Activated CD8-positive, alpha-beta memory T cell treated with anti-CD3 and anti-CD28 coated beads, Interleukin-2, amount 50 U/mL, for 24 hours (primary cell): ENCODE data around the gene DLX5.
A peak's percentile ranks its signal among the peaks of the same experiment; 100 is the strongest.
"Not testable (repeated sequence)": the region's sequence is repeated elsewhere in the genome, so short reads cannot be mapped to it uniquely, and the experiment has no call there.

Experiments
- DNase-seq: peaks from one replicate; pipeline ENCODE4 v3.0.0-alpha.2; 2020; ENCODE audit errors: extremely low read depth

The DLX5 gene

DNA sequence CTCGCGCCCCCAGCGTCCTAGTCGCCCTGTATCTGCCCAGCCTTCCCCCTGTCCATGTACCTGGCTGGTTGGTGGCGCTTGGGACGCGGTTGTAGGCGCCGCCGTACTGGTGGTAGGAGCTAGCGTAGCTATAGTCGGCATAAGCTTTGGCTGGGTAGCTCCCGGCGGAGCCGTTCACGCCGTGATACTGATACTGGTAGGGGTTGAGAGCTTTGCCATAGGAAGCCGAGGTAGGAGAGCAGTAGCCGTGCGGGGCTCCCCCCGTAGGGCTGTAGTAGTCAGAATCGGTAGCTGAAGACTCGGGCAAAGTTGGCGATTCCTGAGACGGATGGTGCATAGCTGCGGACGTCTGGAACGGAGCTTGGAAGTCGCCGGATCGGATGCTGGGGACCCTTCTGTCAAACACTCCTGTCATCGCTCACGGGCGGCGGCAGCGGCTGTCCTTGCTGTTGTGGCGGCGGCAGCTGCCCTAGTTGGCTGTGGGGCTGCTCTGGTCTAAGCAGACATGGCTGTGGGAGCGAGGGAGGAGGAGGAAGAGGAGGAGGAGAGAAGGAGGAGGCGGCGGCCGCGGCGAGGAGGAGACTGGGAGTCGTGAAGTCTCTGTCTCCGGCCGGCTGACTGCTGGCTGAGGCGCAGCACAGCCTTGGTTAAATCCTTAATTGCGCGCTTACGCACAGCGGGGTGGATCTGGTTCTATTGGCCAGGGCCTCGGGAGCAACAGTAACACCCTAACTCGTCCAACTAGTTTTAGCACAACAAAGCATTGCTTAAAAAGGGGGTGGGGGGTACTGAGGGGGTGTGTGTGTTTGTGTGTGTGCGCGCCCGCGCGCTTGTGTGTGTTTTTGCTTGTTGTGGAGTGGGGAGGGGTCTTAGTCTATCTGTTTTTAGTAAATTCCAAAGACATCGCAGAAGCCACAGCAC, at the start of gene DLX5:
DLX5 (minus strand) TSS at position 623 of the 921 bp plus-strand sequence; CDS start at position 415, 208 bp downstream.
- no peak for DNase-seq

DNA sequence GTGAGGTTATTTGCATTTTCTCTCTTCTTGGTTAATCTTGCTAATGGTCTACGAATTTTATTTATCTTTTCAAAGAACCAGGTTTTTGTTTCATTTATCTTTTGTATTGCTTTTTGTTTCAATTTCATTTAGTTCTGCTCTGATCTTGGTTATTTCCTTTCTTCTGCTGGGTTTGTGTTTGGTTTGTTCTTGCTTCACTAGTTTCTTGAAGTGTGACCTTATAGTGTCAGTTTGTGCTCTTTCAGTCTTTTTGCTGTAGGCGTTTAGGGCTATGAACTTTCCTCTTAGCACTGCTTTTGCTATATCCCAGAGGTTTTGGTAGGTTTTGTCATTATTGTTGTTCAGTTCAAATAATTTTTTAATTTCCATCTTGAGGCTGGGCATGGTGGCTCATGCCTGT, 47.4 kb upstream of the DLX5 start:
- not testable (repeated sequence) for DNase-seq

DNA sequence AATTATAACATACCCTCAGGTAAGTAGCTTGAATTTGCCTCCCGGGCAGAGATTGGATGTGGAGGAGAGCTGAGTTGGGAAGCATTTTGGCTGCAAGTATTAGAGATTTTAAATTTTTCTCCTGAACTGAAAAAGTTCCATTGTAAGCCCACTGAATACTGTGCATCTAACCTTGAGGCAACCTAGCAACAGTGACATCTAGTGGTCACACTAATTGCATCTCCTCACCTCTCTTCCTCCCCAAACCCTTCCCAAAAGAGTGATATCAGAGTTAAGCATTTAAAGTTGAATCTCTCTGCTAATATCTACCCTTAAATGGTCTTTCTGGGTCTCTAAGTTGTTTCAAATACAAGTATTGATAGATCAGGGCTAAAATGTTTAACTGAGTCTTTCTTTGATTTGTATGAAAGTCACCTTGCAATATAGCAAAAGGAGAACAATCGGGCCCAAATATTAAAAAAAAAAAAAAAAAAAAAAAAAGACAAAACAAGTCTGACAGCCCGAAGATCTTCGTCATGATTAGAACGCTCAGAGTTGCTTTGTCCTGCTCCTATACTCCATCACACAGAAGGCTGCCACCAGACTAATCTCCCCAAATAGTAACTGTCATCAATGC, 40.4 kb upstream of the DLX5 start:
- DNase-seq, result no peak

DNA sequence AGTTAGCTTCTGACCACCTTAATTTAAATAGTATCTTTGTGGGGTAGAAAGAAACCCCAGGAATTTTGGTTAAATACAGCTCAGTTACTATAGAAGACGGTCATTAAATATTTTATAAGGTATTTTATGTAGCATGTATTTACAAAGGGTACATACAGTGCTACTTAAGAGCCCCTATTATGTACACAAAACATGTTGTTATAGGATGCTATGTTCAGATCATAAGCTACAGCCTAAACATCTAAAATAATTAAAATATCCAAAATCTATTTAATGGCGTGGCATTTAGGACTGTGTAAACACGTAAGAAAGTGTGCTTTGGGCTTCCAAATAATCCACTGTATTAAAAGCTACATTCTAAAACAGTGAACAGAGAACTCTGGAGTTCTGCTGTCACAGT, 39.4 kb upstream of the DLX5 start:
- no peak for DNase-seq

DNA sequence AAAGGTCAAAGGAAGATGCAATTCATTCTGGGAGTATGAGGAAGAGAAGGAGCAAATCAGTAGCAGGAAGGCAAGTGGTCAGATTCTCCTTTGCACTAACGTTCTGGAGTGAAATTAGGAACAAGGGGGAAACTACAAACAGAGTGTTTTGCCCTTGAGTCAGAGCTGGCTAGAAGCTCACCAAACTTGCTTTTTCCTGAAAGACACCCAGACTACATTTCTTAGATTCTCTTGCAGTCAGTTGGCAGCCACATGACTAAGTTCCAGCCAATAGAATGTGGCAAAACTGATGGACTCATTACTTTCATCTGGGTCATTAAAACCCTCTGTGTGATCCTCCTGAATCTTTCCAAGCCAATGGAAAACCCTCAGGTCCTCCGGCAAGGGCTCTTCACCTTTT, 18.6 kb upstream of the DLX5 start:
- no peak for DNase-seq

DNA sequence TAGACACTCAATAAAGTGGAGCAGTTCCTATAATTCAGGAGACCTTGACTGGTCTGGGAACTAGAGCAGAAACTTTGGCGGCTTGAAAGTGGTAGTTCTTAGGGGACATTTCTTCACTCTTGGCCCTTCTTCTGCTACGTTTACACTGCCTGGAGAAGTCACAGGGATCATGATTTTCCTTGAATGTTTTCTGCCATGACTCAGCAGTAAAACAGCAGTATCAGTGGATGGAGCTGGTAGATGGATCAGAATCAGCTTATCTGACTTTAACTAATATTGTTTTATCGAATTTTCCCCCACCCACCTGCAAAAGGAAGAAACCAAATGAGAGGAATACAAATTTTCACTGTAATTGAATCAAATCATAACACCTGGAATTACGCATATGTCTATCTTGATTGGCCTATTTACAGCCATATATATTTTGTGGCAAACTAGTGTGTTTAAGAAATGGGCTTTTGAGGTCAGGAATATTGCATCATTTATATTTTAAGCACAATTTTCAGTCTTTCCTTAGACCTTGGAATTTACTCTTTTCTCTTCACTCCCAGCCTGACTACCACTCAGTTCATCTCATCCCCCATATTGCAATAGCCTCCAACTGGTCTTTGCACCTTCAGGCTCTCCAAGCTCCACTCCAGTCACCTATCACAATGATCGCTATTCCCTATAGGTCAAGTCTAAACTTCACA, 14.9 kb upstream of the DLX5 start:
- DNase-seq, result no peak

DNA sequence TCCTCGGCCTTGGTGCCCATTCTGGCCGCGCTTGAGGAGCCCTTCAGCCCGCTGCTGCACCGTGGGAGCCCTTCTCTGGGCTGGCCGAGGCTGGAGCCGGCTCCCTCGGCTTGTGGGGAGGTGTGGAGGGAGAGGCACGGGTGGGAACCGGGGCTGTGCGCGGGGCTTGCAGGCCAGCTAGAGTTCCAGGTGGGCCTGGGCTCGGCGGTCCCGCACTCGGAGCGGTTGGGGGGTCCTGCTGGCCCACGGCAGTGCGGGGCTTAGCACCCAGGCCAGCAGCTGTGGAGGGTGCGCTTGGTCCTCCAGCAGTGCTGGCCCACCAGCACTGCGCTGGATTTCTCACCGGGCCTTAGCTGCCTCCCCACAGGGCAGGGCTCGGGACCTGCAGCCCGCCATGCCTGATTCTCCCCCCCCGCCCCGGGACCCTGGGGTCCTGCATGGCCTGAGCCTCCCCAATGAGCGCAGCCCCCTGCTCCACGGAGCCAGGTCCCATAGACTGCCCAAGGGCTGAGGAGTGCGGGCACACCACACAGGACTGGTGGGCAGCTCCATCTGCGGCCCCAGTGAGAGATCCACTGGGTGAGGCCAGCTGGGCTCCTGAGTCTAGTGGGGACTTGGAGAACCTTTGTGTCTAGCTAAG, 9.7 kb upstream of the DLX5 start:
- not testable (repeated sequence) for DNase-seq

DNA sequence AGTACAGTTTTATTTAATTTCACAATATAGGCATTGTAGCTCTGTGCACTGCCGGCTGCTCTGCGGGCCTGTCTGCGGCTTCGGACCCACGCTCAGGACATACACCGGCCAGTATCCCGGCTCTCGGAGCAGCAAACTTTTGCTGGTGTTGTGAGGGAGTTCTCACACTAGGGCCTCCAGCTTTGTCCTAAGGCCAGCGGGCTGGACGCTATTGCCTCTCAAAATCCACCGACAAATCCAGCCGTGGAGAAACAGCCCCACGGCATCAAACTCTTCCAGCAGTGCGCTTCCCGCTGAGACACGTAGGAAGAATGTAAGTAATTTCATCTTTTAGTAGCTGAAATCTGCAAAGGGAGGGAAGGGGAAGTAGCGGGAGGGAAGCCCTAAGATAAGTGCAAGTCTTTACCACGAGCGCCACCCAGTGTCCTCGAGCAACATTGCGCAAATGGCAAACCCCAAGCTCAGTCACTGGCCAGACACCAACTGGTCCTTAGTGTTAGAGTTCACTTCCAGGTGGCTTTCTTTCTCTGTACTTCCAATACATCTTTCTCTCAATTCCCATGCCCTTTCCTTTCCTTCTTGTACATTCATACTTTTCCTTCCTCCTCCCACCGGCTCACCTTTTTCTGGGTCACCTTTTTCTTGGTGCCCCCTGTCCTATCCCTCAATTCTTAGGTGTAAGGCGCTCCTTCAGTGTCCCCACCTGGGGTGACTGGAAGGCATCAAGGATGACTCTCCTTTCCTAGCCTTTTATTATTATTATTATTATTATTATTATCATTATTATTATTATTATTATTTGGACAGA, 3.0 kb upstream of the DLX5 start:
- peak; percentile 29 for DNase-seq

DNA sequence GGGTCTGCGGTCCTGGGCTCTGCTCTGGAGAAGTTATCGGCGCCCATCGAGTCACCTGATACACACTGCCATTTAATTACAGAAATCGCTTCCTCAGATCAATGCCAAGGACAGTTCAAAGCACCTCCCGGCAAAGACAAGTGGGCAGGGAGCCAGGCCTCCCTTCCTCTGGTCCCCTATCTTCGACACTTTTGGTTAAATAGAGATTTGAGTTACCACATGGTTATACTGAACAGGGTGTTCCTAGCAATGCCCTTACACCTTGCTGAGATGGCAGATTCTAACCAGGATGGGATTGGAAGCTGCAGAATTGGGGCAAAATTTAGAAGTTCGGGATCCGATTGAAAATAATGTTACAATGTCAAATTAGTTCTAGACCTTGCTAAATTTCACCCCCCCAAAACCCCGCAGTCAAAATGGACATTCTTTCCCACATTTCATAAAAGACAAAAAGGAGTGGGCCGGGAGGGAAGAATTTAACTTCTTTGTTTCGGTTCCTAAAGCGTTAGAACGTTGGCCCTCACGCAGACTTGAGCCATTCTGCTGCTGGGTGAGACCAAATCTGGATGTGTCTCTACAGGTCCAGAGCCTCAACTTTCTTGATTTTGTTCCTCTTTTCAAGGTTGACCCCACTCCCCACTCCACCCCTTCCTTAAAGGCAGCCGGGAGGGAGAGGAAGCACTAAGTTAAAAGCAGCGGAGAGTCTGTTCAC, 2.2 kb upstream of the DLX5 start:
- no peak for DNase-seq

DNA sequence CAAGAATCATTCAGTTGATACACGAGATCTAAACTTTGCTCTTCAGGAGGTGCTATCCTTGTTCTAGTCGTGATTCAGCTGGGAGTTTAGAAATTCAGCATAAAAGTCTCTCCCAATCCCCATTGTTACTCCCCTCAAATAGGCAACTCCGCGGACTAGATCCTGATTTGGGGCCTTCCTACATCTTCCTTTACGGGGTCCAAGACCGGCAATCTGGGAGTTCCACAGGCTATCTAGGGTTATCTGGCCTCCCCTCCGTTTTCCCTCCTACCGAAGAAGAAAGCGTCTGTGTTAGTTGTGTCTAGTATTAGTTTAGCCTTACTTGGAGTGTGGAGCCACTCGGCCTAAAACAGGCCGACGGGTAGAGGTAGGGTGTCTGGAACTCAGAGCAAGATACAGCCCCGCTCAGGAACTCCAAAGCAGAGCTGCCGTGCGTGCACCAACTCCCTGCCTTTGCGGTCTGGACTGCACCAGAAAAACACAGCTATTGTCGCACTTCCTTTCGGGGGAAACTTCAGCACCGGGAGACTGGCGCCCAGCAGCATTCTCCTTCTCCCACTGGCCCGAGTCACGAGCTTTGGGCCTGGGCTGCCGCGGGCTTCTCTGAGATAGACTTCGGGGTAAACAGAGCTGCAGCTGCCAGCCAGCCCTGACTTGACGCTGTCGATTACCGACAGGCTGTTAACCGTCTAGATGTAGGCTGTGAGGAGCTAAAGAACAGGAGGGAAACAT, 1.5 kb upstream of the DLX5 start:
- no peak for DNase-seq

DNA sequence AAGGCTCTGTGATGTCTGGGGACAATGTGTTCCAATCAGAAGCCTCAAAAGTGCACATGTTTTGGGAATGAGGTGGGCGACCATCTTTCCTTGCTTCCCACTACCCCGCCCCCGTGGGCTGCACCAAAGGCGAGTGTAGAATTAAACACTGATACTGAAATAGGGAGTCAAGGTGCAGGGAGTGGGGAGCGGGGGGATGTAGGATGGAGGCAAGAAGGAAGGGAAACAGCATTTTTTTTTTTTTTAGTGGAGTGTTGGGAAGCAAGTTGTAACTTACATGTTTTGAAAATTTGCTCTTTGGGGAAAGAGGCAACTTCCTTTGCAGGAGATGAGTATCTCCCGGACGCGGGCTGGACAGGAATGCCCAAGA, 484 bp upstream of the DLX5 start:
- no peak for DNase-seq

DNA sequence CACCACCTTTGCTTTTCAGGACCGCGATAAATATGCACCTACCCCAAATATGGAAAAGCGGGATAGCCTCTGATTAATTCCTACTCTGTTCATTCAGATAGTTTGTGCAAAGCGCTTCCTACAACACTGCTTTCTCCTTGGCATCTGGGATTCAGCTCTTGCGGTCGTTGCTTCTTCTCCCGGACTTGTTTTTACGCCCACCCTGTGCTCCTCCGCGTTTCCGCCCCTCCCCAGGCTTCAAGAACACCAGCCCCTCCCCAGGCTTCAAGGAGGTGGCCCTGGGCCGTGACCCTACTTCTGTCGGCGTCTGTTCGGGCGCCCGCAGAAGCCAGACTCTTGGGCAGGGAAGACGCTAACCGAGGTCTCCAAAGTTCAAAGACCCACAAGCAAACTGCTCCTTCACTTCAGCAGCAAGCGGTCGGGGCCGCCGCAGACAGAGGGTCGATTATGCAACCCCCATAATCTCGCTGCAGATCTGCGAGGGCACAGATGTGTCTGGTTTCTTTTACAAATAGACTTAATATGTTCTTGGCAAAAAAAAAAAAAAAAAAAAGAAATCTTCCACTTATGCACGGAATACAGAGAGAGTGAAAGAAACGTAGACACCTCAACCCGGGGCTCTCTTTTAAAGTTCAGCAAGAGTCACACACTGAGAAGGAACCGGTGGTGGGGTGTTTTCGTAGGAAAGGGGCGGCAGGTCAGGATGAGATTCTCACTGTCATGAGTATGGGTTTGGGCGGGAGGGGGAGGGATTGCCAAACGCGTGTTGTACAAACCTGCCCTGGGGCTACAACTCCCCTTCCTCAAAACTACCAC, 1.9 kb downstream of the DLX5 start:
- DNase-seq, result no peak

DNA sequence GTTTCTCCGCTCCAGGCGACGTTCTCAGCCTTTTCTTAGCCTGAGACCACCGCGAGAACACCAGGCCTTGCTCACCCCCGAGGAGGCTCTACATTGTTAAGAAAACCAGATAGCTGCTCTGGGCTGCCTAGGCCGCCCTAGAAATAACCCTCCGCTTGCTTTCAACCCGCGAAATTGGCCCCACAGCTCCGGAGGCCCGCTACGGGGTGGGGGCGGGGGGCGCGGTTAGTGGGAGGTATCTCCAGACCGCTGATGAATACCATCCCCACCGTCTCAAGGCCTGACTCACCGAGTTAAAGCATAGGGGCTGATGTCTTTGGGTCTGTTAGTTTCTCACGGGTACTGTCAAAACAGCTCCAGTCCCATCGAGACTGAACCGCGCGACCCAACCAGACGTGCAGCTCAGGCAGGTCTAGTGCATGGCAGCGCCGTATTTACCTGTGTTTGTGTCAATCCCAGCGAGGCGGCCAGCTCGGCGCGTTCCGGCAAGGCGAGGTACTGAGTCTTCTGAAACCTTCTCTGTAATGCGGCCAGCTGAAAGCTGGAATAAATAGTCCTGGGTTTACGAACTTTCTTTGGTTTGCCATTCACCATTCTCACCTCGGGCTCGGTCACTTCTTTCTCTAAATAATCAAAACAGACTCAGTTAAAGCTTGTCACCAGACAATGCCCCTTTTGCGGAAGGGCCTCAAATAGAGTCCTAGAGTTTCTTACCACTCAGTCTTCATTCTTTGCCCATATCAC, 2.7 kb downstream of the DLX5 start:
- no peak for DNase-seq

DNA sequence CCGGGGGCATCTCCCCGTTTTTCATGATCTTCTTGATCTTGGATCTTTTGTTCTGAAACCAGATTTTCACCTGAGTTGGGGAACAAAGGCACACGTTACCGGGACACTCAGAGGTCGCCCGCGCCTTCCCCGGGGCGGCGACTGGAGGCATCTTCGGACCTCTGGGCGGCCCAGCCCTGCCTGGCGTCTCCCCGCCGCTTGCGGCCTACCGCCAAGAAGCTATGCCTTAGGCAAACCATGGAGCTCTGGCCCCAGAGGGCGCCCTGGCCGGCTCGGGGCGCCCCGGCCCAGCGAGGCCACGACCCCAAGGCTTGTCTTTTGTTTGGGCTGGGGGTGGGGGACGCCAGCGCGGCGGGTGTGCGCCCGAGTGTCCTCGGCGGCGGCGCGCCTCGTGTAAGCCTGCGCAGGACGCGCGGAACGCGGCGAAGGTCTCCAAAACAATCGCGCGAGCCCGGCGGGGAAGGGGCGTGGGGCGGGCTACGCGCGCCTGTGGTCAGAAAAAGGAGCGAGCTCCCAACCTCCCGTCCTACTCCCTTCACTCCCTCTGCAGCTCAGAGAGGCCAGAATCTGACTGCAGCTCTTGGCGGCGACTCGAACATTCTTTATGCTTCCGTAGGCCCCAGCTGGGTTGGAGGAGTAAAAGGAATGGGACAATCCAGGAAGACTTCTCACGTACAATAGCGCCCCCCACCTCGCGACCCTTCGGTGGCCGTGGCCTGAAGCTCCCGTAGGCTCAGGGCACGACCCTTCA, 3.5 kb downstream of the DLX5 start:
- no peak for DNase-seq

DNA sequence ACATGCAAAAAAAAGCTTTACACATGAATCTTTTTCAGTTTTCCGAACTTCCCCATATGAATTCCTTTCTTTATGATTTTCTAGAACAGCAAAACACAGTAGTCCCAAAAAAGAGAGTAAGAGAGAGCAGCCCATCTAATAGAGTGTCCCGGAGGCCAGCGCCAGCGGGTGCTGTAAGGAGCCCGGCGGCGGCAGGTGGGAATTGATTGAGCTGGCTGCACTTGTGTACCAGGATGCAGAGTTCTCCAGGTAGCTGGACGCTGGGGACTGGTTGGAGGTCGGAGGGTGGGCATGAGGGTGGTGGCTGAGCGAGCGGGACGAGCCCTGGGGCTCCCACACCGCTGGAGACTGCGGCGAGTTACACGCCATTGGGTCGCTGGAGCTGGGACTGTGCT, 4.0 kb downstream of the DLX5 start:
- no peak for DNase-seq

DNA sequence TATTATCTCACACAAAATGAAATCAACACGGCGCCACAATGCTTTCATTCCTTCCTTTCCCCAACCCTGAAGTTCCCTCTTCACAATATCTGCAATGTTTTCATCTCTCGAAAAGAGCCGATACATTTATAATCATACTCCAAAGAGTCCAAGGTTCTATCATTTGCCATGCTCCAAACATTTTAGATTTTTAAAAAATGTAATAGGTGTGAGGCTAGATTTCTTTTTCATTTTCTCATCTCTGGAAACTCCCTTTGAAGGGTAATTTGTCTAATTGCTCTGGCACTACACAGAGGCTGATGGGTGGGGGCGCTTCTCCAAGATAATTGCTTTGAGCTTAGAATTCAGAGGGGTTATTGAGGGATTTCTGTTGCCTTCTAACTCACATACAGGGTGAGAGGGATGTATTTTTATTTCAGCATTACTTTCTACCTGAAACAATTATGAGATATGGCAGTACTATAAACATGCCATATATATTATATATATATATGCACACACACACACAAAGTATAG, 4.9 kb downstream of the DLX5 start:
- no peak for DNase-seq

DNA sequence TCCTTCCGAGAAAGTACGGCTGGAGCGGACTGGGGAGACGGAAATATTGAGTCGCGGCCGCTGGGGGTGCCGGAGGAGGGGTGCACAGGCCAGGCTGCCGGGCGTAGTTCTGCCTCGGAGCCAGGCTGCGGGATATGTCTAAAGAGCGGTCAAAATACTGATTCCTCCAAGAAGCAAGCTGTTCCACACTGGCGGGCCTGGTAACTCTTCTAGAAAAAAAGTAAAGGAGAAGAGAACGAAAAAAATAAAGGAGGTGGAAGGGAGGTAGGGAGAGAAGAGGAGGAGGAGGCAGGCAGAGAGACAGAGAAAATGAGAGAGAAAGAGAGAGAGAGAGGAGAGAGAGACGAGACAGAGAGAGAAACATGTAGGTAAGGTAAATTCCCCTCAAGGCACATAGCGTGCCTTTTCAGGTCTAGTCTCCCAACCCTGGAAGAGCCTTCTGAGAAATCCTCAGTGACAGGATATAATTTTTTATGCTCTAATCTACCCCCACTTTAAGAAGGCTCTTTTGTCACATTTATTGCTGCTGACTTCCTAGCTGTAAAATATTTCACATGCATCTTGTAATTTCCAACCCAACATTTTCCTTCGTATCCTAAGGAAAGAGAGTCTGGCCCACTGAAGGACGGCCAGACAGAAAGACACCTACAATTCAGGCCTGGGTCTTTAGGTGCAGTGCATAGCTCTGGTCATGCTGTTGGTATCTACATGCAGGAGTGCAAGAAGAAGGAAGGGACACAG, 5.7 kb downstream of the DLX5 start:
- no peak for DNase-seq
